ENCODE data around the gene CDC7.
A peak's percentile ranks its signal among the peaks of the same experiment; 100 is the strongest.
"Not testable (repeated sequence)": the region's sequence is repeated elsewhere in the genome, so short reads cannot be mapped to it uniquely, and the experiment has no call there.

CDC7 gene

DNA sequence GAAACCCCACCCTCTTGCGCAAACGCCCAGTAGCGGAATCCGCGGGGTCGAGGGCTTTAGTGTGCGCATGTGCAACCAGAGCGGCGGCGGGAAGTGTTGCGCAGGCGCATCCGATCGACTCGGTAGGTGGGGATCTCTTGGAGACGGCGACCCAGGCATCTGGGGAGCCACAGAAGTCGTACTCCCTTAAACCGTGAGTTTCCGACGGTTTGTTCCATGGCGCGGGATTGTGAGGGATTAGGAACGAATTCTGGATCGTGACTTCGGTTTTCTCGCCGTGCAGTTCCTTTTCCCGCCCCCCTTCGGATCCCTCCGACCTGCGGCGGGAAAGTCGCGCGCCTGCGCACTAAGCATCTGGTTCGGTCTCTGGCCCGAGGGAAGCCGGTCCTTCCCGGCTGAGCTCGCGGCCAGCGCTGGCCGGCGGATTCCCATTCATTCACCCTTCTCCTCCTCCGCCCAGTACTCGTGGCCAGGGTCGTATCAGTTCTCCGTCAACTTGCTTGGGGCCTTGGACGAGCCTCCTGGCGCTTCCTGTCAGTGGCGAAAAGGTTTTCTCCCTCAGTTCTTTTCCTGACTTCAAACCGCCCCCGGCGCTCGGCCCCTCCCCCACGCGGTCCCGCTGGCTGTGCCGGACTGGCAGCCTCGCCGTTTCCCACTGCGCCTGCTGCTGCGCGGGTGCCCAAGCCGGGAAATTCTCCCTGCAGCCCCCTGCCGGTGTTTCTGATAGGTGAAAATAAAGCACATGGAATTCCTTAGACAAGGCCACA, at the start of gene CDC7:
Gene CDC7, plus strand, starts transcription at position 96 of the 767 bp plus-strand sequence. CDS start 866 bp downstream, outside the sequence.
- no peaks in the 10 kb centered on the region for H3K27me3 ChIP-seq (ENCODE audit: insufficient read depth, low read depth, severe bottlenecking)
- H3K36me3 ChIP-seq = no peaks in the 10 kb centered on the region; the same call in 1 of the 2 replicates
- H3K4me3 ChIP-seq (ENCODE audit: low read depth, low read length) = peak within 1 kb of the TSS; percentile 67
- H3K27ac ChIP-seq = peak within 1 kb of the TSS; percentile 98
- DNase-seq = peak; percentile 96
- TF ChIP-seq, protein P1, sequence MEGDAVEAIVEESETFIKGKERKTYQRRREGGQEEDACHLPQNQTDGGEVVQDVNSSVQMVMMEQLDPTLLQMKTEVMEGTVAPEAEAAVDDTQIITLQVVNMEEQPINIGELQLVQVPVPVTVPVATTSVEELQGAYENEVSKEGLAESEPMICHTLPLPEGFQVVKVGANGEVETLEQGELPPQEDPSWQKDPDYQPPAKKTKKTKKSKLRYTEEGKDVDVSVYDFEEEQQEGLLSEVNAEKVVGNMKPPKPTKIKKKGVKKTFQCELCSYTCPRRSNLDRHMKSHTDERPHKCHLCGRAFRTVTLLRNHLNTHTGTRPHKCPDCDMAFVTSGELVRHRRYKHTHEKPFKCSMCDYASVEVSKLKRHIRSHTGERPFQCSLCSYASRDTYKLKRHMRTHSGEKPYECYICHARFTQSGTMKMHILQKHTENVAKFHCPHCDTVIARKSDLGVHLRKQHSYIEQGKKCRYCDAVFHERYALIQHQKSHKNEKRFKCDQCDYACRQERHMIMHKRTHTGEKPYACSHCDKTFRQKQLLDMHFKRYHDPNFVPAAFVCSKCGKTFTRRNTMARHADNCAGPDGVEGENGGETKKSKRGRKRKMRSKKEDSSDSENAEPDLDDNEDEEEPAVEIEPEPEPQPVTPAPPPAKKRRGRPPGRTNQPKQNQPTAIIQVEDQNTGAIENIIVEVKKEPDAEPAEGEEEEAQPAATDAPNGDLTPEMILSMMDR (IDR thresholded peaks at IDR 0.05; ENCODE audit: low read depth, low read length) = peak; percentile 35; the same call in 1 of the 2 replicates
- H3K9me3 ChIP-seq (ENCODE audit: severe bottlenecking) = no peaks in the 10 kb centered on the region

DNA sequence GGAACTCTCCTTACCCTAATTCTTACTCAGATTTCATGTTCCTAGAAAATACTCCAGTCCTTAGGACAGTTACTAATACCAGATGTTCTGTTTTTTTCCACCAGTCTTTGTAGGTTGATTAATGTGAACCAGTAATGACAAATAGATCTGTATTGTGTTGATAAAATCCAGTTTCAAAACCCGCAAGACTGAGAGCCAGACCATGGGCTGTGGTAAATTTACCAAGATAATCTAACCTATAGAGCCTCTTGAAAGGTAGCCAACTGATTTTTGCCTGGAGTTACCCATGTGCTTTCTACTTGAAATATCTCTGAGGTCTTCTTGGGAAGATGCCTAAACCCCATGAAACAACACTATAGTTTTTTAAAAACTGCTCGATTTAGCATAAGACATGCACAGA, 46.5 kb upstream of the CDC7 start:
- Histone ChIP-seq H3K4me3 (ENCODE audit: low read depth, low read length) (no peak overlapping the region), H3K36me3 (no peaks in the 10 kb centered on the region), H3K9me3 (ENCODE audit: severe bottlenecking) (no peaks in the 10 kb centered on the region), H3K27ac (no peak overlapping the region), H3K27me3 (ENCODE audit: insufficient read depth, low read depth, severe bottlenecking) (no peaks in the 10 kb centered on the region)
- TF ChIP-seq, protein P1 (IDR thresholded peaks at IDR 0.05; ENCODE audit: low read depth, low read length) = no peak
- DNase-seq = no peak

DNA sequence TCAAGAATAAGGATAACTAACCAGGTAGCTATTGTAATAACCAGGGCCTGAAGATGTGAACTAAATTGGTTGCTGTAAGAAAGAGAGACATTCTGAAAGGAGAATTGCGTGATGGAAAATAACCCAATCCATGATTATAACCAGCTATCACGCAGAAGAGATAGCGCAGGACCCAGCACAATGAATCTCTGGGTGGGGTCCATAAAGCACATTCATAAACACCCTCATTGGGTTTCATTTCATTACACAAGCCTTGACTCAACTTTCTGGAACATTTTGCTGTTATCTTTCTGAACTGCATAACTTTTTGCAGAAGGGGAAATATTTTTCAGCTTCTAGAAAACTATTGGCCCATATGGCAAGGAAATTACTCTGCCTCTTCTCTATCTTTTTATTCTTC, 45.3 kb upstream of the CDC7 start:
- Histone ChIP-seq H3K27me3 (ENCODE audit: insufficient read depth, low read depth, severe bottlenecking) (no peaks in the 10 kb centered on the region), H3K9me3 (ENCODE audit: severe bottlenecking) (no peaks in the 10 kb centered on the region), H3K4me3 (ENCODE audit: low read depth, low read length) (no peak overlapping the region), H3K27ac (no peak overlapping the region), H3K36me3 (no peaks in the 10 kb centered on the region)
- DNase-seq = no peak
- TF ChIP-seq, protein P1 (IDR thresholded peaks at IDR 0.05; ENCODE audit: low read depth, low read length) = no peak

DNA sequence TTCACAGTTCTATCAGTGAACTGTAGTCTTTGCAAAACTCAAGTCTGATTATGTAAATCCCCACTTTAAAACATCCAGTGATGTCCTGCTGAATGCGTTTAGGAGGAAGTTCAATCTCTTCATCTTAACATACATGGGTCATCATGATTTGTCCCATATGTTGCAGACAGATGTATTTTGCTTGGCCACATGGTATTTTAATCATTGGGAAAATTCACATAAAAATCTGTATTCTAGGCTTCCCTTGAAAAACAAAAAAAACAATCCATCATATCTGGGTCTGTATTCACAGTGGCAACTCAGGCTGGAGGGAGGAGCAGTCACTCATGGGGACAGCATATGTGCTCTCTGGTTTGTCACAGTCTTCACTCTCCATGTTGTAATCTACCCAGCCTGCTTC, 44.8 kb upstream of the CDC7 start:
- H3K4me3 ChIP-seq (ENCODE audit: low read depth, low read length) = no peak overlapping the region
- no peak for DNase-seq
- no peaks in the 10 kb centered on the region for H3K9me3 ChIP-seq (ENCODE audit: severe bottlenecking)
- no peak overlapping the region for H3K27ac ChIP-seq
- no peaks in the 10 kb centered on the region for H3K36me3 ChIP-seq
- TF ChIP-seq, protein P1 (IDR thresholded peaks at IDR 0.05; ENCODE audit: low read depth, low read length) = no peak
- H3K27me3 ChIP-seq (ENCODE audit: insufficient read depth, low read depth, severe bottlenecking) = no peaks in the 10 kb centered on the region

DNA sequence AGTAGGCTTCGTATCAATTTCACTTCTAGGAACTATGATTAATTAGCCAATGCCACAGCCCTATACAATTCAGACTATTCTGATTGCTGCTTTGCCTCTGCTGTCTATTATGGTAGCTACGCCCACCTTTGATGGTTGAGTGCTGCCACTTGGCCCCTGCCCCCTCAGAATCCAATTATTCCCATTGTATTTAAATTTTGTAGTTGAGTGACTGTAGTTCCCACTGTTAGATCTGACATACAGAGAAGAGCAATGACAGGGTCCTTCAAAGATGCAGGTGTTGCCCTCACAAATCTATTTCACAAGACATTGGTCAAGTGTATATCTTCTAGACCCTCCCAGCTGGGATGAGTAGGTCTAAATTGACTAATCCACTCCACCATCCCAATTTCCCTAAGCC, 35.3 kb upstream of the CDC7 start:
- not testable (repeated sequence) for H3K9me3 ChIP-seq (ENCODE audit: severe bottlenecking); H3K27me3 ChIP-seq (ENCODE audit: insufficient read depth, low read depth, severe bottlenecking); H3K27ac ChIP-seq; DNase-seq; H3K4me3 ChIP-seq (ENCODE audit: low read depth, low read length); H3K36me3 ChIP-seq

DNA sequence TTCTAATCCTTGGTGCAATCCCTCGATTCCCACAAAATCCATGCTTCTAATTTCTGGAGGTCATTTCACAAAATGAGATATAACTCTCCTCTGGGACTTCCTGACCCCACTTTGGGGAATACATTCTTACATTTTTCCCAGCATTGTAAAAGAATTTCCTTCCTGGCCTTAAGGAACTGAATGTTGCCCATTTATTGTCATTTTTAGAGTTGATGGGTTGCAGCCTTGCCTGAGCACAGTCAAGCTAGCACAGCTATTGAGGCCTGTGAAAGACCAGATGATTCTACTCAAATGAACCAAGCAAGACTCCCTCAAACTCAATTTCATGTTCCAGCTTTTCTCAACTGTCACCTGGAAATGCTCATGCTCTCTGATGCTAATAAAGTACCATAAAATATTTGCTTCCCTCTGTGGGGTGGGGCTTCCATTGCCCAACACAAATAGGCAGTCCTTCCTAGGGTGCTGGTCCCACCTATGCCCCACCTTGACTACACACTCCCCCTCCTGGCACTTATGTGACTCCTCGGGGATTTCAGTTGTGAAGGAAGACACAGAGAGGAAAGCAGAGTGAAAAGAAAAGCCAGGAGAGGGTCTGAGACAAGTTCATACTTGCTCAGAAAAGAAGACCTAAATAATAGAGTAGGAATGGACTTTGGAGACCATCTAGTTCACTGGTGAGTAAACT, 24.0 kb upstream of the CDC7 start:
- H3K4me3 ChIP-seq (ENCODE audit: low read depth, low read length) = no peak overlapping the region
- TF ChIP-seq, protein P1 (IDR thresholded peaks at IDR 0.05; ENCODE audit: low read depth, low read length) = no peak
- DNase-seq = no peak
- H3K27me3 ChIP-seq (ENCODE audit: insufficient read depth, low read depth, severe bottlenecking) = no peaks in the 10 kb centered on the region
- H3K27ac ChIP-seq = no peak overlapping the region
- no peaks in the 10 kb centered on the region for H3K9me3 ChIP-seq (ENCODE audit: severe bottlenecking)
- no peaks in the 10 kb centered on the region for H3K36me3 ChIP-seq

Measured in WERI-Rb-1 (cell line).